Left cardiac atrium (tissue), 4 donors: ENCODE data around the gene SKI. TPM values are rescaled to one million over a fixed set of nuclear protein-coding genes. Genes with fewer than 3 reads are reported as not detected.

Experiments
- ATAC-seq, 2 donors: fragments of 200-7000 bp; cut with Tn5 transposase; one replicate each; pipeline ENCODE4 v1.9.1; 2020; ENCODE audit warnings: mild to moderate bottlenecking in 2 of 2, moderate library complexity in 2 of 2
- DNase-seq: peaks from one replicate; pipeline ENCODE4 v3.0.0-alpha.2; 2020
- intact Hi-C, 2 donors: fragments of 100-400 bp; cut with DNase I; formaldehyde crosslinking; loops; one replicate each; pipeline versions ENCODE4 v1.14.1 to v1.15.1; 2022 to 2023
- total RNA-seq, 2 donors: library from RNA; stranded (reverse); fragmentation: NEBNext Ultra II Directional; extraction: Animal tissue kit (Norgen Biotek cat#: 25700); gene quantifications; one replicate each; pipeline ENCODE4 v1.2.1, GENCODE V29; 2021
- donor health status: DM: no; HTN: yes; CAD: no.
- donor health status: DM: no; HTN: yes; CAD: no; lungs with severe emphysema.
- donor health status: DM: yes; HTN: yes; CAD: no.
- donor health status: Dilated cardiomyopathy.

Gene SKI
- total RNA-seq, 2 donors from 2014 or later, result 47.1 to 66.9 TPM

- intact Hi-C loops, result no loop called here
- no peak for ATAC-seq
Observed at GRCh38 chr1:2346691-2347408, 118.7 kb downstream of the SKI start.

DNA sequence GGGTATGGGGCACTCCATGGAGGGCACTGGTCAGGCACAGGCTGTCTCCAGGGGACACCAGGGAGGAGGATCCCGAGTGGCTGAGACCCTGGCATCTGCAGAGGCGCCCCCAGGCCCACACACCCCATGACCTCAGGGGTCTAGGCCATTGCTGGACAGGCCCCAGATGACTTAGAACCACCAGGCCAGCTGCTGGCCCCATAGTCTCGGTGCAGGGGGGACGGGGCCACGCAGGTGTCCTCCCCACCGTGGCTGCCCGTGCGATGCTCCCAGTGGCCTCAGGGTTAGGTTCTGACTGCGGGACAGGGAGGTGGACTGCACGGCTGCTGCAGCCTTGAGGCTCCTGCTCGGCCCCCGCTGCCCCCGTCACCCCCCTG, 119.3 kb downstream of the SKI start:
- DNase-seq (no peak), ATAC-seq (no peak)
- intact Hi-C loops, result no loop called here

More at GRCh38 chr1:2346691-2347408, 118.7 kb downstream of the SKI start:
- no peak for DNase-seq

DNA sequence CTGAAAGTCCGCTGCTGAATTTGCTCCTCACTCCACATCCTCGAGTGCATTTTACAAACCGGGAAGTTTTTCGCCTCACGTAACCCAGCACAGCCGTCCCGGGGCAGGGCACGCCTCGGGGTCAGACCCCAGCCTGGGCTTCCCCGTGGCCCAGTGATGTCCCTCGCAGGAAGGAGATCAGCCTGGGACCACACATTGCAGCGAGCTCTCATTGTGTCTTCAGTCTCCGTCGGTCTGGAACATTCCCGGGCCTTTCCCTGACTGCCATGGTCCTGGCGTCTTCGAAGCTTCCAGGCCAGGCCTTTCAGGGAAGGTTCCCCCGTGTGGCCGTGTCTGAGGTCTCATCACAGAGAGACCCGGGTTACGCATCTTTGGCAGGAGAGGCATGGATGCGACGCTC, 119.8 kb downstream of the SKI start:
- DNase-seq, result no peak
- intact Hi-C loops, result no loop called here
- no peak for ATAC-seq

GRCh38 chr1:2348346-2349325, 120.5 kb downstream of the SKI start:
- ATAC-seq (no peak), DNase-seq (no peak)
- intact Hi-C loops, result no loop called here

DNA sequence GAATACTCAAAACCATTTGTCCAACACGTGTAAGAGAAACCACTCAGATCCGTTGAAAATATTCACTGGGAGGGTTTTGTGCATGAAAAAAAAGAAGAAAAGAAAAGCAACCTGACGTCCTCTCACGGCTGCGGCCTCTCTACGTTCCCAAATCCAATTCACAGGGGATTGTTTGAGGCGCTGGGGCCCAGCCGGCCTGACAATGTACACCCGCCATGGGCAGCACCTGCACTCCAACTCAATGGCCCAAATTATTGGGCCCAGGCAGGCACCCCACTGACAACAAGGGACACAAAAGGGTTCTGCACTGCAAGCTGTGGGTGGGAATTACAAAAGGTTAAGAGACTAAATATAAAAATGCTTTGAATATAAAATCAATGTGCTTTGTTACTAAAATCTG, 121.7 kb downstream of the SKI start:
- no peak for ATAC-seq
- intact Hi-C loops, result no loop called here
- DNase-seq, result no peak

- ATAC-seq (no peak), DNase-seq (no peak)
- intact Hi-C loops, result no loop called here
Observed at GRCh38 chr1:2350501-2350900, 122.4 kb downstream of the SKI start.

DNA sequence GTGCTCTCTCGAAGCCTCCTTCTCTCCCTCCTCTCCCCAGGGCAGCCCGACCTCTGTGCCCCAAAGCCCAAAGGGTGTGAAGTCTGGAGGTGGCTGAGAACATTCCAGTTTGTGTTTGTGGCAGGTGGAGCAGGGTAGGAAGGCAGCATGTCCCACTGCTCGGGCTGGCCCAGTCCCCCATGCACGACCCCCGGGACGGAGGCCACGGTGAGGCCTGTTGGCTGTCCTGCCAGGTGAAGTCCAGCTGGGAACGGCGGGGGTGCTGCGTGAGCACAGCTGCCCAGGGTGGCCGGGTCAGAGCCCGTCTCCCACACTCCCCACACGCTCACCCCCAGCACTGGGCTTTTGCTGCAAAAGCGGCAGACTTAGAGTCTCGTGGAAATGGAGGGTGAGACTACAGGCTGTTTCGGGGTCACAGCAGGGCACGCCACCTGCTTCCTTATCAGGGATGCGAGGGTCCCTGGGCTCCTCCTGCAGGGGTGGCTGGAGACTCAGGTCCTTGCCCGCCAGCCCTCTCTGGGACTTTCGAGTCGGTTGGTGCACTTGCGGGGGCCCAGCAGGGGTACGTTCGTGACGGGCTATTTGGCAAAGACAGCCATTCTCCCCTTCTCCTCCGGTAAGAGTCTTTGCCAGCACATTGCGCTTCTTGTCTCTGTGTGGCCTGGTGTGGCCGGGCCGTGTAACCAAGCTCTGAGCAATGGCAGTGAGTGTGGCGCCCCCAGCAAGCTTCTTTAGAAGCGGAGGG, 123.0 kb downstream of the SKI start:
- intact Hi-C loops, result no loop called here
- ATAC-seq (no peak), DNase-seq (no peak)

- intact Hi-C loops, result no loop called here
- DNase-seq, result no peak
- ATAC-seq, result no peak
Observed at GRCh38 chr1:2351723-2352122, 123.6 kb downstream of the SKI start.

DNA sequence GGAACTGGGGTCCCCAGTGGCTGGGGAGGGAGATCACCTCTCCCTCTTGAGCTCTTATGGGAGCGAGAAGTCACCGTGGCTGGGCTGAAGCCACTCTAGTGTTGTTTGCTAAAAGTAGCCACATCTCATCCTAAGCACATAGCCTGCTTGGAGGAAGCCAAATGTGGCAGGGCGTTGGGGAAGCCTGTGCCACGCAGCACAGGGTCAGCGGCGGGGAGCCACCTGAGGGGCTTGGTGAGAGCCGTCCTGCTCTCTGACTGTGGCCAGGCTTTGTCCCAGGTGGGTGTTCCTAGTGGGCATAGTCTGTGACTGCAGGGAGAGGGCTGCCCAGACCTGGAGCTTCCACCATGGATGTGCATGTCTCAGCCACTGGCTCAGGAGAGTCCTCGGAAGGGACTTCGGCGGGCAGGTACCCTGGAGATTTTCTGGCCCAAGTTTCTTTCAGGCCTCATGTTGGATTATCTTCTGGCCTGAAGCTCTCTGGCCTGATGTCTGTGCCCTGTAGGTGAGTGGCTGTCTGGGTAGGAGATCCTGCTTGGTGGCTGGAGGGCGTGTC, 124.3 kb downstream of the SKI start:
- ATAC-seq (no peak), DNase-seq (no peak)
- intact Hi-C loops, result no loop called here

DNA sequence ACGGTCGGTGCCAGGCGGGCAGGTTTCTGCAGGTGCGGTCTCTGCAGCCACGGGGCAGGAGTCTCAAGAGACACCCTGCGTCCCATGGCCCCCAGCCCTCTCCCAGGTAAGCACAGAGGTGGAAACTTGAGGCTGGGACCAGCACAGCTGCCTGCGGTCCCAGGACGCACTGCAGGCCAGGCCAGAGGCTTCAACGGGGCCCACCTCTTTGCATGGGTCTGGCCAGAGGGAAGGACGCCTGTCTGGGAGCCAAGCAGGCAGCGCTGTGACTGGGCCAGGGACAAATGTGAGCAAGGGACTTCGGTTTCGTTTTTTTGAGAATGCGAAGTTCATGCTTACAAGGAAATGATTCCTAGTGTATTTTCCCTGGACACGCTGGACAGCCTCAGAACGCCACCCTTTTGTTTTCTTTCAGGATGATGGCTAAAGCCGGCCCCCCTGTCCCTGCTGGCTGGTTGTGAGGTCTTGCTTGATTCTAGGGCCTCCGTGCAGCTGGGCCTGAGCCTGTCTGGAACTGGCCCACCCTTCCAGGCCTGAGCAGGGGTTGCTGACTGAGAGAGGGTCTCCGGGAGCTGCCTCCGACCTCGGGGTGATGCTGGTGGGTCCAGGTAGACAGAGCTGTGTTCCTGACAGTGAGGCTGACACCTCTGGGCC, 124.9 kb downstream of the SKI start:
- DNase-seq (peak; percentile 23), ATAC-seq (peak in 1 of 2 donors; percentile 57)
- intact Hi-C loops, result no loop called here

GRCh38 chr1:2353551-2354438, 125.7 kb downstream of the SKI start:
- peak in 1 of 2 donors; percentile 12 for ATAC-seq
- intact Hi-C loops, result no loop called here

DNA sequence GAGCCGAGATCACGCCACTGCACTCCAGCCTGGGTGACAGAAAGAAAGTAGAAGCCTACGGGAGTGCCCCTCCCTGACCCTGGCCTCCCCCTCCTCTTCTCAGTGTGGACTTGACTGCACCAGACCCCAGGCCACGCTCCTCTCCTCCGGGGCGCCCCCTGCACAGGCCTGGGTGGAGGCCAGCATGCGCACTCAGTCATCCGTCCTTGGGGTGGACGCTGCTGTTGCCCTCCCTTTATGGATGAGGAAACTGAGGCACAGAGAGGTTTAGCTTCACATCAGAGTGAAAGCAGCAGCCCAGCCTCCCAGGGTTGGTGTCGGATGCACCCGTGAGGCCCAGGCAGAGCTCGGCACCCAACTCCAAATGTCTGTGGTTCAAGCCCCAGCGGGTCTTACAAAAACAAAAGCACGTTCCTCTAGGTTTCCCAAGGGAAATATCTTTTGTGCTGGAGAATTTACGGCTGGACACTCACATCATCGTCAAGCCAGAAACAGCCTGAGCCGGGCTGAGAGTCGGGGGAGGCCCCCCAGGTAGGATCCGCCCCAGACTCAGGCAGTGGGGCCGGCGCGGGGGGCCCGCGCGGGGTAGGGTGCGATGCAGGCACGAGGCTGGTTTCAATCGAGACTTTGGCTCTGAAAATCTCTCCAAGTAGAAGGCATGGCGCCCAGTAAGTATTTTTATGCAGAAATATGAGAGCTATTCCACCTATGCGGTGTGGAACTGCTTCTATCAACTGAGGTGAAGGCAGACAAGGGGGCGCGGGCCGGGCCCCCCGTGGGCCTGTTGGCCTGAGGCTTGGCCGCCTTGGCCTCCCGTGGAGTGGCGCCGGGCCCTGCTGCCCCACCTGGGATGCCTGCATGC, 126.6 kb downstream of the SKI start:
- no peak for ATAC-seq
- DNase-seq, result peak; percentile 11
- intact Hi-C loops, result no loop called here

More at GRCh38 chr1:2353551-2354438, 125.7 kb downstream of the SKI start:
- no peak for DNase-seq

GRCh38 chr1:2355373-2356261, 127.5 kb downstream of the SKI start:
- ATAC-seq (no peak), DNase-seq (peak; percentile 13)
- intact Hi-C loops, result no loop called here

DNA sequence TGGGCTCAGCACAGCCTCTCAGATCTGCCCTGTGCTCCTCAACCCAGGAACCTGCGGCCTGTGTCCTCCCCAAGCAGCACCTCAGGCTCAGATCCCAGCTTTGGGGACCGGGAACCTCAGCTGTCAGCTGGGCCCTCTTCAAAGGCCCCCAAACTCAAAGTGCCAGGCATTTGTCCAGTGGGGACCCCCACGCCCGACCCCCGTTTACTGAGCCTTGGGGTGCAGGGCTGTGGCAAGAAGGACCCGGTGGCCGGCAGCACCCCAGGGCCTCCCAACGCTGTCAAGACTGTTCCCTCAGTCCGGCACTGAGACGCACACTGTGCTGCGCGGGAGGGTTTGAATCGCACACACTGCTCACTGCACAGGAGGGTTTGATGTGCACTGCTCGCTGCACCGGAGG, 128.3 kb downstream of the SKI start:
- DNase-seq (peak; percentile 7), ATAC-seq (no peak)
- intact Hi-C loops, result no loop called here

DNA sequence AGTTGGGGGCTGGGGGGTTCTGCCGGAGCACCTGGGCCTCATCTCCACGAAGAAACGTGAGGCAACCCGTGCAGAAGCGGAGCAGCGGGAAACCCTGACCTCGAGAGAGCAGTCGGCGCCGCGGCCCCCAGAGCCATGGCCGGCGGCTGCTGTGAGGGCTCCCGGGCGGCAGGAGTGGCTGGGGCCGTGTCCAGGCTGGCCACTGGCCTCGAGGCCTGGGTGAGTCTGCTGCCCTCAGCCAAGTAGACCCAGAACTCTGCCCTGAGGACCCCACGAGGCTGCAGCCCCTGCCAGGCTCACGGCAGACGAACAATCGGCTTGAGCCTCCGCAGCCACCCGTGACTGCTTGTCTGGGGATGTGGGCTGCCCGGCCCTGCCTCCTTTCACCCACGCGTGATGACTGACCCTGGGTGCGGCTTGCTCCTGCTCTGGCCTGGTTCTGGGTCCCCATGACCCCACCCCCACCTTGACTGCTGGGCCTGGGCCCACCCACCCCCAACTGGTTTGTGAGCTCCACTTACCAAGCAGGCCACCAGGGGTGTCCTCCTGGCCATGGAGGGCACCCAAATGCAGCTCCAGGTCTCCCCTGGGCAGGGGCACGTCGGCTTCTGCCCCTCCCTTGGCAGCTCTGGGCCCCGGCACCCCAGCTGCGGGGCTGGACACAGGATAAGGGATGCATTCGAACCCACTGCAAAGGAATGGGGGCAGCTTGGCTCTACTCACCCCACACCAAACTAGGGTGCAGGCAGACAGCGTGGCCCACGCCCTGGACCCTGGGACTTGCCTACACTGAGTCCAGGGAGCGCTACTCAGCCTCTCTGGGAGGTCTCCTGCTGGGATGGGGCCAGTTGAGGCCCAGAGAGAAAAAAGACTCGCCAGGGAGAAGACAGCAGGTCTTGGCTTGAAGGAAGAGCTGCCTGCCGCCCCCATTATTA, 129.1 kb downstream of the SKI start:
- intact Hi-C loops, result no loop called here
- no peak for ATAC-seq
- DNase-seq, result peak; percentile 10
